ENCODE results near the gene AKAP7.
A peak's percentile ranks its signal among the peaks of the same experiment; 100 is the strongest.
"Not testable (repeated sequence)": the region's sequence is repeated elsewhere in the genome, so short reads cannot be mapped to it uniquely, and the experiment has no call there.

Gene AKAP7

GRCh38 chr6:131135244-131136020, at the start of gene AKAP7:
AKAP7 (plus strand) TSS chr6:131135467; CDS start chr6:131135764, 297 bp downstream.
- peak; percentile 83 for DNase-seq

- DNase-seq, result peak; percentile 65
Observed at GRCh38 chr6:131090339-131090738, 44.9 kb upstream of the AKAP7 start.

GRCh38 chr6:131091944-131092343, 43.3 kb upstream of the AKAP7 start:
- DNase-seq, result not testable (repeated sequence)

GRCh38 chr6:131093334-131093733, 41.9 kb upstream of the AKAP7 start:
- DNase-seq, result no peak

GRCh38 chr6:131096786-131097185, 38.5 kb upstream of the AKAP7 start:
- no peak for DNase-seq

GRCh38 chr6:131101911-131102680, 33.2 kb upstream of the AKAP7 start:
- DNase-seq, result no peak

GRCh38 chr6:131103296-131103695, 32.0 kb upstream of the AKAP7 start:
- DNase-seq, result no peak

- no peak for DNase-seq
Observed at GRCh38 chr6:131103901-131104300, 31.4 kb upstream of the AKAP7 start.

- DNase-seq, result peak; percentile 19
Observed at GRCh38 chr6:131107151-131107550, 28.1 kb upstream of the AKAP7 start.

- DNase-seq, result no peak
Observed at GRCh38 chr6:131112249-131112648, 23.0 kb upstream of the AKAP7 start.

- no peak for DNase-seq
Observed at GRCh38 chr6:131115651-131116050, 19.6 kb upstream of the AKAP7 start.

GRCh38 chr6:131116321-131116720, 18.9 kb upstream of the AKAP7 start:
- DNase-seq, result no peak

- DNase-seq, result peak; percentile 81
Observed at GRCh38 chr6:131116755-131117360, 18.4 kb upstream of the AKAP7 start.

GRCh38 chr6:131117878-131118277, 17.4 kb upstream of the AKAP7 start:
- DNase-seq, result no peak

- no peak for DNase-seq
Observed at GRCh38 chr6:131122007-131122406, 13.3 kb upstream of the AKAP7 start.

GRCh38 chr6:131122516-131122915, 12.8 kb upstream of the AKAP7 start:
- no peak for DNase-seq

GRCh38 chr6:131124336-131125071, 10.8 kb upstream of the AKAP7 start:
- no peak for DNase-seq

- peak; percentile 18 for DNase-seq
Observed at GRCh38 chr6:131125431-131125830, 9.8 kb upstream of the AKAP7 start.

- no peak for DNase-seq
Observed at GRCh38 chr6:131129689-131130553, 5.3 kb upstream of the AKAP7 start.

- DNase-seq, result no peak
Observed at GRCh38 chr6:131130554-131130940, 4.7 kb upstream of the AKAP7 start.

GRCh38 chr6:131132360-131132759, 2.9 kb upstream of the AKAP7 start:
- no peak for DNase-seq
